ENCODE results near the gene TLR7. TPM values are rescaled to one million over a fixed set of nuclear protein-coding genes. Genes with fewer than 3 reads are reported as not detected.

The TLR7 gene
- total and polyA plus RNA-seq, 9 of the 15 experiments (the other 6 are each of a cell fraction or from before 2014, with no cell fraction given), result 0.04 to 0.13 (median 0.07) TPM; not detected in 6

DNA sequence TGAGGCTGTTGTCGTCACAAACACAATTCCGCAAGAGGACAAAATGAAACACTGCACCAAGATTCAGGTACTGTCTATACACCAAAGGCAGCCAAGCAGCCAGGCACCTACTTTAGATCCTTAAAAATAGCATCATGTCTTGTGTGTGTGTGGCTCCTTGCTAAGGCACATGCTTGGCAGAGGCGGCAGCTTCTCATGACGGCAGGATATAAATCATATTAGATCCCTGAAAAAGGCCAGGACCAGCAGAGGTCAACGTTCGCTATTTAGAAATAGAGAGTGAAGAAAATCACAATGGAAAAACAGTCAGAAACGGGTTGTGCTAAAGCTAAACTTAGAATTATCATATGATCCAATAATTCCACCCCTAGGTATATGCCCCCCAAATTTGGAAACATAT is 46.1 kb upstream of the TLR7 start (continued):
- TF ChIP-seq, protein P1, sequence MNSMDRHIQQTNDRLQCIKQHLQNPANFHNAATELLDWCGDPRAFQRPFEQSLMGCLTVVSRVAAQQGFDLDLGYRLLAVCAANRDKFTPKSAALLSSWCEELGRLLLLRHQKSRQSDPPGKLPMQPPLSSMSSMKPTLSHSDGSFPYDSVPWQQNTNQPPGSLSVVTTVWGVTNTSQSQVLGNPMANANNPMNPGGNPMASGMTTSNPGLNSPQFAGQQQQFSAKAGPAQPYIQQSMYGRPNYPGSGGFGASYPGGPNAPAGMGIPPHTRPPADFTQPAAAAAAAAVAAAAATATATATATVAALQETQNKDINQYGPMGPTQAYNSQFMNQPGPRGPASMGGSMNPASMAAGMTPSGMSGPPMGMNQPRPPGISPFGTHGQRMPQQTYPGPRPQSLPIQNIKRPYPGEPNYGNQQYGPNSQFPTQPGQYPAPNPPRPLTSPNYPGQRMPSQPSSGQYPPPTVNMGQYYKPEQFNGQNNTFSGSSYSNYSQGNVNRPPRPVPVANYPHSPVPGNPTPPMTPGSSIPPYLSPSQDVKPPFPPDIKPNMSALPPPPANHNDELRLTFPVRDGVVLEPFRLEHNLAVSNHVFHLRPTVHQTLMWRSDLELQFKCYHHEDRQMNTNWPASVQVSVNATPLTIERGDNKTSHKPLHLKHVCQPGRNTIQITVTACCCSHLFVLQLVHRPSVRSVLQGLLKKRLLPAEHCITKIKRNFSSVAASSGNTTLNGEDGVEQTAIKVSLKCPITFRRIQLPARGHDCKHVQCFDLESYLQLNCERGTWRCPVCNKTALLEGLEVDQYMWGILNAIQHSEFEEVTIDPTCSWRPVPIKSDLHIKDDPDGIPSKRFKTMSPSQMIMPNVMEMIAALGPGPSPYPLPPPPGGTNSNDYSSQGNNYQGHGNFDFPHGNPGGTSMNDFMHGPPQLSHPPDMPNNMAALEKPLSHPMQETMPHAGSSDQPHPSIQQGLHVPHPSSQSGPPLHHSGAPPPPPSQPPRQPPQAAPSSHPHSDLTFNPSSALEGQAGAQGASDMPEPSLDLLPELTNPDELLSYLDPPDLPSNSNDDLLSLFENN (IDR thresholded peaks at IDR 0.05; ENCODE audit: low read depth in 2 of 2, low read length in 2 of 2), result no peak
- TF ChIP-seq MED1 (CRISPR knock-in tag; IDR thresholded peaks at IDR 0.05; ENCODE audit: borderline replicate concordance) (no peak), FUS (optimal IDR thresholded peaks at IDR 0.05; ENCODE audit: low read depth, low read length) (no peak)

DNA sequence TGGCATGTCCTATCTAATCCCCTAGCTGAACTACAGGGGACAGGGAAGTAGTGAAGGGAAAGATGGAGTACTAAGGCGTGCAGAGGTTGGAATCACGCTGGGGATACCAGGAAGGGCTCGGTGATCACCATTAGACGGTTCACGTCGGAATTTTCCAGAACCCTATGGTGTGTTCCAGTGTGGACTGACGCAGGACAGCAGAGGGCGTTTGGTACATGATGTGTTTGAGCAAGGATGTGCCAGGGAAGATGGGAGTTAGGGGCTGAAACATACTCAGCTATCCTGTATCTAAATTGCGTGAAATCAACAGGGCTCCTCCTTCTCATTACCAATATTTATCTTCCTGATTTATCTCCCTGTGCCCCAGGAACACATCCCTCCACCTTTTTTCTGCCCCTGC is 41.9 kb upstream of the TLR7 start:
- BruUV-seq (replicated peaks), result no TSS peak
- H3K79me2 ChIP-seq (ENCODE audit: control insufficient read depth, insufficient read depth, low read length), result no peaks in the 10 kb centered on the region
- H3K9me3 ChIP-seq (replicated peaks; ENCODE audit: control insufficient read depth, insufficient read depth, low read depth, low read length), result no peaks in the 10 kb centered on the region
- DNase-seq (ENCODE audit: extremely low read depth in 1 of 4, low spot score in 3 of 4), result peak in 1 of 4 experiments; percentile 3
- peaks cover 49% of the 10 kb centered on the region; the same call in 2 of the 3 replicates for H3K36me3 ChIP-seq (ENCODE audit: control insufficient read depth, insufficient read depth, low read length)
- intact Hi-C loops (cut with micrococcal nuclease) (loop anchor here (5.0 to 10.0 kb wide), 2 partner anchors 67 to 660 kb away; no protein-coding TSS in a partner anchor), in situ Hi-C loops (cut with MboI) (loop anchor here (10.0 to 25.0 kb wide), 2 partner anchors 70 to 662 kb away; no protein-coding TSS in a partner anchor)
- peaks cover under 1 to 5% of the 10 kb centered on the region in 2 experiments; a peak in 2 of 5 replicates for H3K27me3 ChIP-seq (ENCODE audit: control insufficient read depth in 2 of 2, insufficient read depth in 2 of 2, low read length in 2 of 2)
- H3K27ac ChIP-seq (ENCODE audit: extremely low read depth, low read depth, low read length), result no peak overlapping the region
- H3K4me3 ChIP-seq, result no peak overlapping the region
- H4K20me1 ChIP-seq (replicated peaks; ENCODE audit: control insufficient read depth, insufficient read depth, low read length), result no peaks in the 10 kb centered on the region
- no peaks in the 10 kb centered on the region for H3K9me1 ChIP-seq (ENCODE audit: control insufficient read depth, insufficient read depth, low read length)
- POLR2A ChIA-PET, result no interaction called here
- peak; percentile 37; the same call in 1 of the 2 replicates for TF ChIP-seq POLR2A (conservative IDR thresholded peaks at IDR 0.05)
- TF ChIP-seq, protein P2, sequence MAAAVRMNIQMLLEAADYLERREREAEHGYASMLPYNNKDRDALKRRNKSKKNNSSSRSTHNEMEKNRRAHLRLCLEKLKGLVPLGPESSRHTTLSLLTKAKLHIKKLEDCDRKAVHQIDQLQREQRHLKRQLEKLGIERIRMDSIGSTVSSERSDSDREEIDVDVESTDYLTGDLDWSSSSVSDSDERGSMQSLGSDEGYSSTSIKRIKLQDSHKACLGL (CRISPR knock-in tag; IDR thresholded peaks at IDR 0.05; ENCODE audit: borderline replicate concordance, poor library complexity, severe bottlenecking), result no peak
- TF ChIP-seq SUPT5H (IDR thresholded peaks at IDR 0.05), result peak; percentile 45; the same call in 1 of the 2 replicates
- TF ChIP-seq ZNF785 (CRISPR knock-in tag; IDR thresholded peaks at IDR 0.05), result no peak
- no peak for TF ChIP-seq DDX20 (tag; IDR thresholded peaks at IDR 0.05; ENCODE audit: low read depth)
- no peak overlapping the region for H3K4me2 ChIP-seq (ENCODE audit: insufficient read depth, low read length)
- no peaks in the 10 kb centered on the region for H3K4me1 ChIP-seq (replicated peaks in 1 of 2; ENCODE audit: control insufficient read depth in 2 of 2, insufficient read depth in 2 of 2, low read length in 2 of 2)
- 80% methylated on average over 7 of the region's 9 CpGs for WGBS (ENCODE audit: insufficient coverage, low coverage, missing lambda C conversion rate)
- peak; percentile 49; the same call in 2 of the 3 replicates for ATAC-seq
- no peak for FAIRE-seq
- no peak overlapping the region for H2AFZ ChIP-seq (ENCODE audit: low read depth, low read length)
- H3K9ac ChIP-seq (ENCODE audit: insufficient read depth in 1 of 2, low read depth in 2 of 2, low read length in 2 of 2), result no peak overlapping the region
- CTCF ChIA-PET (ENCODE audit: low intra/inter-chr PET ratio), result no interaction called here
